IPS DF 4.7 (cell line): ENCODE data around the gene SLC35B1.
"Not testable (repeated sequence)": the region's sequence is repeated elsewhere in the genome, so short reads cannot be mapped to it uniquely, and the experiment has no call there.

Experiments used
- DNase-seq: peaks from one replicate; pipeline ENCODE4 v3.0.0-alpha.2; 2013; ENCODE audit warnings: low spot score; ENCODE audit errors: extremely low read depth

Gene SLC35B1

DNA sequence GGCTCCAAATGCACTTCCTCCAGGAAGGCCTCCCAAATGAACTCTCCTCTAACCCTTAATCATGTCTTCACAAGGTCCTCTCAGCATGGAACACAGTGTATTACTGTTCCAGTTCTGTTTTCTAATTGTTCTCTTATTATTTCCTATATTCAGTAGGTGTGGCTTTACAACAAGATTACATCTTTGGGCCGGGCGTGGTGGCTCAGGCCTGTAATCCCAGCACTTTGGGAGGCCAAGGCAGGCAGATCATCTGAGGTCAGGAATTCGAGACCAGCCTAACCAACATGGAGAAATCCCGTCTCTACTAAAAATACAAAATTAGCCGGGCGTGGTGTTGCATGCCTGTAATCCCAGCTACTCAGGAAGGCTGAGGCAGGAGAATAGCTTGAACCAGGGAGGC, 34.1 kb downstream of the SLC35B1 start:
- not testable (repeated sequence) for DNase-seq

DNA sequence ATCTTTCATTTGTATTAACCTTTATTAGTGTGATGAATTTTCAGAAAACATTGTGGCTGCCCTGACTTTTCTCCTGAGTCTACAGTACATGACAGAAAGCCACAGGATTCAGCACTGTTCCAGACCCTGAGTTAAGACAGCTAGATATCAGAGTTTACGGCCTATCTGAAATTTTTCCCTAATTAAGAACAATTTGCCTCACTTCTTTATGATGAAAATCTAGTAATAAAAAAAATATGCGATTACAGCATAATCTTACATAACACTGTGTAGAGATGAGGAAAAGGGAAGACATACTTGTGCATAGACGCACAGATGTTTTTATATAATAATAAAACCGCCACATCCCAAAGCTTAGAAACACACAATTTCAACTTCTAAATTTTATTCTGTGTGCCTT, 37.1 kb downstream of the SLC35B1 start:
- DNase-seq: no peak

DNA sequence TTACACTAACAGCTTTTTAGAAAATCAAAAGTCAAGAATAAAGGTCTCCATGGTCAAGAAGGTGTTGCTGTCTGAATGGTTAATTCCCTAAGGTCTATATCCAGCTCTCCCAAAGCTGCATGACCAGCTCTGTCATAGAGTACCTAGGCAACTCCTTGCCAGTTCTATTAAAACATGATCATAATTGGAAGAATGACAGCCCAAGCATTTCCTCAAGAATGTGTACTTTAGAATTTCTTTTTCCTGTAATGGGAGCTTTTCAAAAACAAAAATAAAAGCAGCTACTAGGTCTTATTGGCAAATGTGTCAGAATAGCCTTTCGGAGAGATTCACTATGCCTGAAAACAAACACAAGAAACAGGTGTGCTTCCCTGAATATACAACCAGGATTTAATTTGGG, 37.8 kb downstream of the SLC35B1 start:
- DNase-seq: no peak

DNA sequence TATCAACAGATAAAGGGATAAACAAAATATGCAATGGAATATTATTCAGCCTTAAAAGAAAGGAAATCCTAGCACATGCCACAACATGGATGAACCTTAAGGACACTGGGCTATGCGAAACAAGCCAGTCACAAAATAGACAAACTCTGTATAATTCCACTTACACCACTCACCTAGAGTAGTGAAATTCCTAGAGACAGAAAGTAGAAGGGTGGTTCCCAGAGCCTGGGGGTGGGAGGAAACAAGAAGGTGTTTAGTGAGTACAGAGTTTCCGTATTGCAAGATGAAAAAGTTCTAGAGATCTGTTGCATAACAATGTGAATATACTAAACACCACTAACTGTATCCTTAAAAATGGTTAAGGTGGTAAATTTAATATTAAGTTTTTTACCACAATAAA, 39.9 kb downstream of the SLC35B1 start:
- no peak for DNase-seq

DNA sequence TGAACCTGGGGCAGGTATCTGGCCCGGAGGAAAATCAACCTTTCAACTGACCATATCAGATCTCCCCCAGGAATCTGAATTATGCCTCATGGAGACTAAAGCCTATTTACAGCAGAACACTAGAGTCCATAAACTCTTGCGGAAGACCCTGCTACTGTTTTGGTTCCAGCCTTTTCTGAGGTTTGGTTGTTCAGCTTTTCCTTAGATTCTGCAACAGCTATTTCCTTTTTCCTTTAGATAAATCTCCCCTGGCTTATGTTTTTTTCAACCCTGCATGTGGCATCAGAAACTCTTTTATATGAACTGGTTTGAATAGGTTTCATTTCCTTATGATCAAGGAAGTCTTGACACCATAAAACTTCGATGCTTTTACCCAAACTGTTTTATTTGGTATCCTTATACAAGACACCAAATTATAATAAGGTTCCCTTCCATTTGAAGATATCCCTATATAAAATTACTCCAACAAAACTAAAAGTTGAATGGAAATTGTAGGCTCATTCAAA, 43.0 kb downstream of the SLC35B1 start:
- DNase-seq: no peak

DNA sequence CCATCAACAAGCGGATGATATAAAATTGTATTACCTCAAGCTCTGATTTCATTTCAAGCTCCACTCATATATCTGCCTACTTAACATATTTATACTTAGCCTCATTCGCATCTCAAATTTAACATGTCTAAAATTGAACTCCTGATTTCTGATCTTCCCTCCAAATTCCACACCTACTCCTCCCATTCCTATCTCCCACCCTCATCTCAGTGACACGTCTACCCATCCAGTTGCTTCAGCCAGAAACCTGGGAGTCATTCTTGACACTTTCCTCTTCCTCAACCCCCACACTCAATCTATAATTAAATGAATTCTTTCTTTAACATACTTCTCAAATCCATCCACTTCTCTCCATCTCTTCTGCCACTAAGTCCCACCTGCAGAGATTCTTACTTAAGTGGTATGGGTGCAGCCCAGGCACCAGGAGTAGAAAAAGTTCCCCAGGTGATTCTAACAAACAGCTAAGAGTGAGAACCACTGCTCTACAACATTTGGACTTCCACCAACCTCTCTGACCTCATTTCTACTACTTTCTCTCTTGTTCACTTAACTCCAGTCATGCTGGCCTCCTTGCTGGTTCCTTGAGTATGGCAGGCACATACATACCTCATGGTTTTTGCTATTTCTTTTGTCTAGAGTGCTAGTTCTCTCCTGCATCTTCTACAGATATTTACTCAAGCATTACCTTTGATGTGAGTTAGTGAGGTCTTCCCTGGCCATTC, 47.9 kb downstream of the SLC35B1 start:
- no peak for DNase-seq

DNA sequence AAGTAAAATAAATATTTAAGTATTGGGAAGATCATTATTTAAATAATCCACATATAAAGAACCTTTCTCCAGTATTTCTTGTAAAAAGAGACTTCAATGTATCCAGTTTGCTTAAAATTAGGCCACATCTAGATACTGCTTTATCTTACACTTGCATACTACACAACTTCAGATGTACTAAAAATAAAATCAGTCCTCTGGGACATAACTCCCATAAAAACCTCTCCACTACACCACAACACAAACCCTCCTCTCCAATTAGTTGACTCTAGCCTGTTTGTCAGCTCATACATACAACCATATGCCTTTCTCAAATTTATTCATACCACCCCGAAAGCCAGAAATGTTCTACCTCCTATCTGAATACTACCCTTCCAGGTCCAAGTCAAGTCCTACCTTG, 51.5 kb downstream of the SLC35B1 start:
- DNase-seq: no peak
